Astrocyte (in vitro differentiated cells and primary cell): ENCODE data around the gene SLC1A6. TPM values are rescaled to one million over a fixed set of nuclear protein-coding genes. Genes with fewer than 3 reads are reported as not detected.

Experiments used
- DNase-seq: peaks from one replicate; pipeline ENCODE4 v3.0.0-alpha.2; 2010; ENCODE audit warnings: low read depth
- FAIRE-seq: peaks from 2 replicates; lab custom pipeline; 2011; peaks lifted over from hg19 to GRCh38; lab: Jason Lieb, UNC
- H2AFZ ChIP-seq: 2 replicates; pipeline ENCODE4 v1.6.0; 2012; ENCODE audit warnings: low read depth, low read length, inconsistent platforms
- H3K27ac ChIP-seq: 2 replicates; pipeline ENCODE4 v1.5.1; 2011; ENCODE audit warnings: low read depth, low read length, inconsistent platforms
- H3K27me3 ChIP-seq: 2 replicates; pipeline ENCODE4 v1.6.0; 2011; ENCODE audit warnings: low read length, inconsistent platforms; ENCODE audit not compliant: insufficient read depth
- H3K36me3 ChIP-seq: 2 replicates; pipeline ENCODE4 v1.5.1; 2011; ENCODE audit warnings: low read length, inconsistent platforms; ENCODE audit not compliant: insufficient read depth
- H3K4me1 ChIP-seq: 2 replicates; pipeline ENCODE4 v1.5.1; 2011; ENCODE audit warnings: low read length, inconsistent platforms; ENCODE audit not compliant: insufficient read depth
- H3K4me2 ChIP-seq: 2 replicates; pipeline ENCODE4 v1.6.0; 2012; ENCODE audit warnings: low read length, inconsistent platforms
- H3K4me3 ChIP-seq: 2 replicates; pipeline ENCODE4 v1.5.1; 2011; ENCODE audit warnings: low read depth, mild to moderate bottlenecking, low read length, inconsistent platforms; ENCODE audit not compliant: insufficient read depth
- H3K79me2 ChIP-seq: 2 replicates; pipeline ENCODE4 v1.6.0; 2012; ENCODE audit warnings: mild to moderate bottlenecking, low read length, inconsistent platforms; ENCODE audit not compliant: insufficient read depth
- H3K9ac ChIP-seq: 2 replicates; pipeline ENCODE4 v1.6.0; 2012; ENCODE audit warnings: mild to moderate bottlenecking, low read length, inconsistent platforms
- H3K9me3 ChIP-seq: 2 replicates; pipeline ENCODE4 v1.5.1; 2012; ENCODE audit warnings: low read depth, mild to moderate bottlenecking, low read length, inconsistent platforms; ENCODE audit not compliant: insufficient read depth
- H4K20me1 ChIP-seq: 2 replicates; pipeline ENCODE4 v1.6.0; 2012; ENCODE audit warnings: low read length, inconsistent platforms; ENCODE audit not compliant: insufficient read depth
- H3K27ac Mint-ChIP-seq: one replicate; pipeline ENCODE4 v1.8.0; 2021; ENCODE audit warnings: mild to moderate bottlenecking, mixed read lengths; ENCODE audit not compliant: unreplicated experiment
- H3K27me3 Mint-ChIP-seq: one replicate; pipeline ENCODE4 v1.8.0; 2021; ENCODE audit warnings: low read depth, mixed read lengths; ENCODE audit not compliant: unreplicated experiment
- H3K36me3 Mint-ChIP-seq: one replicate; pipeline ENCODE4 v1.8.0; 2021; ENCODE audit warnings: low read depth, mixed read lengths; ENCODE audit not compliant: unreplicated experiment
- H3K4me1 Mint-ChIP-seq: one replicate; pipeline ENCODE4 v1.8.0; 2021; ENCODE audit warnings: low read depth, mixed read lengths; ENCODE audit not compliant: unreplicated experiment
- H3K4me3 Mint-ChIP-seq: one replicate; pipeline ENCODE4 v1.8.0; 2021; ENCODE audit warnings: mild to moderate bottlenecking, moderate library complexity, mixed read lengths; ENCODE audit not compliant: unreplicated experiment
- H3K9me3 Mint-ChIP-seq: one replicate; pipeline ENCODE4 v1.8.0; 2021; ENCODE audit warnings: mild to moderate bottlenecking, mixed read lengths; ENCODE audit not compliant: unreplicated experiment
- CTCF ChIP-seq: IDR thresholded peaks from 2 replicates; pipeline ENCODE4 v1.5.1; 2011; ENCODE audit warnings: low read depth, mild to moderate bottlenecking, inconsistent platforms, low read length, moderate library complexity; ENCODE audit not compliant: insufficient read depth
- EZH2 ChIP-seq: IDR thresholded peaks from 2 replicates; pipeline ENCODE4 v1.6.1; 2012; ENCODE audit warnings: mild to moderate bottlenecking, low read length, inconsistent platforms; ENCODE audit not compliant: insufficient read depth
- total RNA-seq: library from RNA; stranded (reverse); gene quantifications from 2 replicates; pipeline ENCODE4 v1.2.1, GENCODE V29; 2021

The SLC1A6 gene
- total RNA-seq, 1 donor from 2014 or later: 1.6 TPM

DNA sequence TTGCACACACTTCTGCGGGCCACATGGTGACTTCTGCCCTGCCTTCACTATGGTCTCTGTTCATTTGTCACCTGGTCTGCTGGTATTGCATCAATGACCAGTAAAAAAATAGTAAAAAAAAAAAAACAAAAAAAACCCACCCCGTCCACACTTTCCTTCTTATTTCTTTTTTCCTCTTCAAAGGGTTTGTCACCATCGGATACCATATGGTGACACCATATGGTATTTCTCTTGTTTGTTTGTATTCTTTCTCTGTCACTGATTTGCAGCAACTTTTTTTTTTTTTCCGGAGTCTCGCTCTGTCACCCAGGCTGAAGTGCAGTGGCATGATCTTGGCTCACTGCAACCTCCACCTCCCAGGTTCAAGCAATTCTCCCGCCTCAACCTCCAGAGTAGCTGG is 64.5 kb downstream of the SLC1A6 start:
- Histone ChIP-seq H3K4me2 (no peak overlapping the region), H3K9ac (no peak overlapping the region), H4K20me1 (no peaks in the 10 kb centered on the region), H3K9me3 (no peaks in the 10 kb centered on the region), H3K27ac (no peak overlapping the region), H3K4me3 (no peak overlapping the region), H3K4me1 (no peaks in the 10 kb centered on the region), H3K79me2 (no peaks in the 10 kb centered on the region), H2AFZ (no peak overlapping the region), H3K36me3 (no peaks in the 10 kb centered on the region), H3K27me3 (no peaks in the 10 kb centered on the region)
- H3K27me3 Mint-ChIP-seq: peaks cover 9% of the 10 kb centered on the region
- no peak overlapping the region for H3K27ac Mint-ChIP-seq
- TF ChIP-seq CTCF: no peak
- no peak for TF ChIP-seq EZH2
- H3K4me3 Mint-ChIP-seq: no peak overlapping the region
- no peaks in the 10 kb centered on the region for H3K4me1 Mint-ChIP-seq
- no peaks in the 10 kb centered on the region for H3K36me3 Mint-ChIP-seq
- DNase-seq (no peak), FAIRE-seq (no peak)
- peaks cover 3% of the 10 kb centered on the region for H3K9me3 Mint-ChIP-seq

GRCh38 chr19:14906711-14907110 is 73.0 kb downstream of the SLC1A6 start:
- Mint-ChIP-seq H3K36me3 (no peaks in the 10 kb centered on the region), H3K27ac (no peak overlapping the region), H3K4me3 (no peak overlapping the region), H3K4me1 (no peaks in the 10 kb centered on the region), H3K27me3 (peaks cover 5% of the 10 kb centered on the region), H3K9me3 (no peaks in the 10 kb centered on the region)
- Histone ChIP-seq H3K4me3 (no peak overlapping the region), H4K20me1 (no peaks in the 10 kb centered on the region), H3K36me3 (no peaks in the 10 kb centered on the region), H3K4me1 (no peaks in the 10 kb centered on the region), H3K4me2 (no peak overlapping the region), H3K27me3 (no peaks in the 10 kb centered on the region), H3K79me2 (no peaks in the 10 kb centered on the region), H3K27ac (no peak overlapping the region), H3K9ac (no peak overlapping the region), H2AFZ (no peak overlapping the region), H3K9me3 (peaks cover 3% of the 10 kb centered on the region)
- DNase-seq: no peak
- FAIRE-seq: no peak
- no peak for TF ChIP-seq CTCF

- peaks cover 10% of the 10 kb centered on the region for H3K27me3 Mint-ChIP-seq
- DNase-seq (no peak), FAIRE-seq (no peak)
- no peak overlapping the region for H3K27ac Mint-ChIP-seq
- no peaks in the 10 kb centered on the region for H3K9me3 Mint-ChIP-seq
- H3K9ac ChIP-seq: no peak overlapping the region
- no peak overlapping the region for H3K4me2 ChIP-seq
- H3K27ac ChIP-seq: no peak overlapping the region
- H3K36me3 Mint-ChIP-seq: no peaks in the 10 kb centered on the region
- no peak overlapping the region for H2AFZ ChIP-seq
- no peaks in the 10 kb centered on the region for H4K20me1 ChIP-seq
- peaks cover 3% of the 10 kb centered on the region for H3K9me3 ChIP-seq
- H3K4me3 ChIP-seq: no peak overlapping the region
- H3K4me3 Mint-ChIP-seq: no peak overlapping the region
- H3K4me1 ChIP-seq: no peaks in the 10 kb centered on the region
- no peaks in the 10 kb centered on the region for H3K4me1 Mint-ChIP-seq
- H3K27me3 ChIP-seq: no peaks in the 10 kb centered on the region
- TF ChIP-seq EZH2 (no peak), CTCF (no peak)
- no peaks in the 10 kb centered on the region for H3K36me3 ChIP-seq
- H3K79me2 ChIP-seq: no peaks in the 10 kb centered on the region
Measured at GRCh38 chr19:14901675-14902260, 77.9 kb downstream of the SLC1A6 start.
